A549 (cell line): Measurements from ENCODE around the gene CFAP298. TPM values are rescaled to one million over a fixed set of nuclear protein-coding genes. Genes with fewer than 3 reads are reported as not detected.
A peak's percentile ranks its signal among the peaks of the same experiment; 100 is the strongest.
"Not testable (repeated sequence)": the region's sequence is repeated elsewhere in the genome, so short reads cannot be mapped to it uniquely, and the experiment has no call there.

Experiments
- ATAC-seq, 2 experiments: fragments of 200-7000 bp in 1 of 2; fragments of >200 bp in 1 of 2; cut with Nextera tagmentation in 1 of 2; cut with Tn5 transposase in 1 of 2; 3 replicates each; pipeline versions ENCODE4 v1.8.0 to v1.9.1; 2018 to 2020; ENCODE audit warnings: mild to moderate bottlenecking in 1 of 2, moderate library complexity in 1 of 2
- CTCF ChIA-PET: fragments of 300-600 bp; sonication (Branson Sonifier 250); formaldehyde crosslinking; extraction: SDS; loops from one replicate; lab custom pipeline; 2021; ENCODE audit warnings: antibody characterized with exemption, inconsistent platforms; lab: Yijun Ruan, JAX
- POLR2A ChIA-PET: fragments of 350-600 bp; formaldehyde crosslinking; extraction: SDS; loops from one replicate; lab custom pipeline; 2021; ENCODE audit warnings: antibody characterized with exemption, inconsistent platforms; lab: Yijun Ruan, JAX
- DNase-seq, 2 experiments: peaks; one replicate each; pipeline versions ENCODE4 v3.0.0 to v3.0.0-alpha.2; 2011 to 2016; ENCODE audit warnings: low read depth in 1 of 2, low spot score in 1 of 2
- FAIRE-seq: peaks from 2 replicates; lab custom pipeline; 2011; peaks lifted over from hg19 to GRCh38; lab: Jason Lieb, UNC
- H3K27ac ChIP-seq, 2 experiments: fragments of >200 bp; sonication (Bioruptor Twin); formaldehyde crosslinking; 3 replicates each; pipeline ENCODE4 v1.5.1; 2016 to 2017
- H3K4me1 ChIP-seq: fragments of >200 bp; sonication (Bioruptor Twin); formaldehyde crosslinking; 3 replicates; pipeline ENCODE4 v1.6.1; 2016
- H3K4me2 ChIP-seq: fragments of >200 bp; sonication (Bioruptor Twin); formaldehyde crosslinking; 3 replicates; pipeline ENCODE4 v1.6.1; 2016
- H3K4me3 ChIP-seq: fragments of >200 bp; sonication (Bioruptor Twin); formaldehyde crosslinking; 3 replicates; pipeline ENCODE4 v1.5.1; 2016
- H3K9me3 ChIP-seq: fragments of >200 bp; sonication (Bioruptor Twin); formaldehyde crosslinking; 3 replicates; pipeline ENCODE4 v1.6.1; 2016
- CBX8 ChIP-seq: fragments of 200-600 bp; sonication (generic); IDR thresholded peaks from 2 replicates; pipeline ENCODE4 v1.6.1; 2016
- CHD2 ChIP-seq: fragments of 150-350 bp; IDR thresholded peaks from 2 replicates; pipeline ENCODE4 v1.6.1; 2014; ENCODE audit warnings: low read length; ENCODE audit not compliant: partially characterized antibody
- ESRRA ChIP-seq: fragments of 150-350 bp; IDR thresholded peaks from 2 replicates; pipeline ENCODE4 v1.6.1; 2014; ENCODE audit warnings: mild to moderate bottlenecking, low read length, borderline replicate concordance
- FOXS1 ChIP-seq: fragments of 250-450 bp; sonication (Bioruptor Pico); IDR thresholded peaks from 2 replicates; pipeline ENCODE4 v1.5.0; 2020; ENCODE audit warnings: mild to moderate bottlenecking, moderate library complexity
- HOXB13 ChIP-seq: fragments of 250-450 bp; sonication (Bioruptor Pico); IDR thresholded peaks from 2 replicates; pipeline ENCODE4 v1.5.0; 2020; ENCODE audit warnings: low read depth, mild to moderate bottlenecking, moderate library complexity
- HOXB5 ChIP-seq: fragments of 250-450 bp; sonication (Bioruptor Pico); IDR thresholded peaks from 2 replicates; pipeline ENCODE4 v1.5.0; 2020; ENCODE audit warnings: mild to moderate bottlenecking, moderate library complexity
- JUNB ChIP-seq: fragments of >200 bp; sonication (Bioruptor Twin); formaldehyde crosslinking; IDR thresholded peaks from 2 replicates; pipeline ENCODE4 v1.6.1; 2016
- MAFK ChIP-seq: fragments of 450-650 bp; IDR thresholded peaks from 2 replicates; pipeline ENCODE4 v1.6.1; 2014; ENCODE audit not compliant: partially characterized antibody
- MYC ChIP-seq: IDR thresholded peaks from 2 replicates; pipeline ENCODE4 v1.6.1; 2012; ENCODE audit warnings: mild to moderate bottlenecking, inconsistent platforms, low read length, improper control_type of control experiment, borderline replicate concordance
- NFE2L2 ChIP-seq: fragments of 150-350 bp; conservative IDR thresholded peaks from 2 replicates; pipeline ENCODE4 v1.6.1; 2014; ENCODE audit warnings: low read length
- NPAS2 ChIP-seq: fragments of 250-450 bp; sonication (Bioruptor Pico); IDR thresholded peaks from 2 replicates; pipeline ENCODE4 v1.8.0; 2022; ENCODE audit warnings: mild to moderate bottlenecking, moderate library complexity, borderline replicate concordance
- NR3C1 ChIP-seq: fragments of >200 bp; sonication (Bioruptor Twin); formaldehyde crosslinking; IDR thresholded peaks from 3 replicates; pipeline ENCODE4 v1.6.1; 2017
- PBX3 ChIP-seq: IDR thresholded peaks from 2 replicates; pipeline ENCODE4 v1.6.1; 2012
- PHF8 ChIP-seq: fragments of 200-600 bp; sonication (generic); IDR thresholded peaks from 2 replicates; pipeline ENCODE4 v1.6.1; 2016; ENCODE audit warnings: low read depth, mild to moderate bottlenecking, antibody characterized with exemption, moderate library complexity, borderline replicate concordance
- POLR2AphosphoS2 ChIP-seq: conservative IDR thresholded peaks from 2 replicates; pipeline ENCODE4 v1.6.1; 2012; ENCODE audit warnings: low read length, improper control_type of control experiment, inconsistent platforms
- RCOR1 ChIP-seq: fragments of 150-350 bp; IDR thresholded peaks from 2 replicates; pipeline ENCODE4 v1.6.1; 2014; ENCODE audit warnings: antibody characterized with exemption, low read length, low read depth
- RFX5 ChIP-seq: fragments of 450-650 bp; IDR thresholded peaks from 2 replicates; pipeline ENCODE4 v1.7.1; 2014; ENCODE audit warnings: antibody characterized with exemption, mild to moderate bottlenecking, moderate library complexity
- SREBF2 ChIP-seq: fragments of 450-650 bp; IDR thresholded peaks from 2 replicates; pipeline ENCODE4 v1.6.1; 2014; ENCODE audit warnings: mild to moderate bottlenecking, moderate library complexity
- ZC3H11A ChIP-seq: fragments of 450-650 bp; IDR thresholded peaks from 2 replicates; pipeline ENCODE4 v1.6.1; 2014; ENCODE audit warnings: antibody characterized with exemption, mild to moderate bottlenecking
- ZSCAN20 ChIP-seq: fragments of 250-450 bp; sonication (Bioruptor Pico); IDR thresholded peaks from 2 replicates; pipeline ENCODE4 v1.8.0; 2022; ENCODE audit warnings: mild to moderate bottlenecking, moderate library complexity
- WGBS: methylation state at CpG from one replicate; pipeline ENCODE4 v1.1.6; 2017; ENCODE audit errors: missing lambda C conversion rate; 5-methylcytosine and 5-hydroxymethylcytosine counted together
- polyA plus RNA-seq, 4 experiments: library from polyadenylated mRNA; depleted of rRNA in 3 of 4; stranded (reverse); fragments of >200 nt; fragmentation: RNase III in 1 of 4; extraction: RNeasy Plus Mini Kit Qiagen cat#74134 plus additional on column Dnase treatment in 1 of 4; gene quantifications; 2 replicates in 3 of 4; 3 replicates in 1 of 4; pipeline ENCODE4 v1.2.3, GENCODE V29; 2011 to 2017
- TF ChIP-seq, protein P1 (sequence below): IDR thresholded peaks from 2 replicates; pipeline ENCODE4 v1.6.1; 2012

The CFAP298 gene
- polyA plus RNA-seq, 2 of the 4 experiments (the other 2 are of a cell fraction): 35.6 to 42.3 TPM

GRCh38 chr21:32612999-32613337 is 791 bp upstream of the CFAP298 start:
- Histone ChIP-seq H3K27ac (peak overlapping the region; percentile 89 to 99), H3K4me3 (peak overlapping the region; percentile 54), H3K9me3 (no peaks in the 10 kb centered on the region), H3K4me1 (0 out of 3 replicates have a peak, but pooled peaks cover 8% of the 10 kb centered on the region), H3K4me2 (peak overlapping the region; percentile 82)
- DNase-seq: peak in 1 of 2 experiments; percentile 5
- WGBS: 4% methylated on average over 11 of the region's 15 CpGs
- no peak for FAIRE-seq
- no peak for TF ChIP-seq SREBF2
- TF ChIP-seq PHF8: no peak; the same call in 1 of the 2 replicates
- TF ChIP-seq, protein P1, sequence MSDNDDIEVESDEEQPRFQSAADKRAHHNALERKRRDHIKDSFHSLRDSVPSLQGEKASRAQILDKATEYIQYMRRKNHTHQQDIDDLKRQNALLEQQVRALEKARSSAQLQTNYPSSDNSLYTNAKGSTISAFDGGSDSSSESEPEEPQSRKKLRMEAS: no peak
- no peak for TF ChIP-seq JUNB
- no peak for TF ChIP-seq HOXB13
- TF ChIP-seq PBX3: no peak
- TF ChIP-seq RFX5: no peak
- no peak for TF ChIP-seq FOXS1 (CRISPR knock-in tag)
- TF ChIP-seq NFE2L2: no peak
- no peak for TF ChIP-seq POLR2AphosphoS2
- no peak for TF ChIP-seq NR3C1
- no peak for TF ChIP-seq RCOR1
- no peak for TF ChIP-seq MYC
- ChIA-PET POLR2A (no interaction called here), CTCF (interaction anchor here (1.2 to 1.4 kb wide), 2 partner anchors 12 to 13 kb away, joined by 3 to 7 read pairs; no protein-coding TSS in a partner anchor)
- peak; percentile 55 to 56; a peak in 5 of 6 replicates for ATAC-seq

GRCh38 chr21:32611471-32611997 is 643 bp downstream of the CFAP298 start:
- ChIA-PET CTCF (interaction anchor here (1.3 to 3.5 kb wide), 2 partner anchors 10 to 209 kb away, joined by 5 to 16 read pairs; no protein-coding TSS in a partner anchor), POLR2A (interaction anchor here (1.5 kb wide), 1 partner anchor 11 kb away, joined by 8 read pairs; no protein-coding TSS in a partner anchor)
- Histone ChIP-seq H3K4me2 (peak overlapping the region; percentile 85), H3K9me3 (no peaks in the 10 kb centered on the region)
- DNase-seq: peak in 1 of 2 experiments; percentile 7
- TF ChIP-seq CBX8: no peak
- TF ChIP-seq CHD2: no peak
- no peak for TF ChIP-seq ZC3H11A
- TF ChIP-seq ZSCAN20 (CRISPR knock-in tag): no peak
- TF ChIP-seq JUNB: no peak
- TF ChIP-seq RFX5: no peak
- no peak for TF ChIP-seq NPAS2 (CRISPR knock-in tag)
- TF ChIP-seq, all 56 proteins: peak for 0
- WGBS: 1% methylated on average over 27 of the region's 28 CpGs
- Histone ChIP-seq H3K4me3 (peak overlapping the region; percentile 54), H3K27ac (peak overlapping the region; percentile 89 to 99), H3K4me1 (0 out of 3 replicates have a peak, but pooled peaks cover 8% of the 10 kb centered on the region)
- FAIRE-seq (no peak), ATAC-seq (peak; percentile 7 to 39; a peak in 3 of 6 replicates)

DNA sequence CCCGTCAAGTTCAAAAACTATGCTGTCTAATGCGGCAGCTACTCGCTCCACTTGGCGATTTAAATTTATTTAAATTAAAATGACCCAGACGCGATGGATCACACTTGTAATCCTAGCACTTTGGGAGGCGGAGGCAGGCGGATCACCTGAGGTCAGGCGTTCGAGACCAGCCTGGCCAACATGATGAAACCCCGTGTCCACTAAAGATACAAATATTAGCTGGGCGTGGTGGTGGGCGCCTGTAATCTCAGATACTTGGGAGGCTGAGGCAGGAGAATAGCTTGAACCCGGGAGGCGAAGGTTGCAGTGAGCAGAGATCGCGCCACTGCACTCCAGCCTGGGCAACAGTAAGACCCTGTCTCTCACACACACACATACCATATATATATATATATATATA is 1.2 kb downstream of the CFAP298 start:
- DNase-seq, H3K4me1 ChIP-seq, ATAC-seq, H3K9me3 ChIP-seq, FAIRE-seq: not testable (repeated sequence)
- CTCF ChIA-PET: interaction anchor here (3.5 kb wide), 1 partner anchor 10 kb away, joined by 16 read pairs; no protein-coding TSS in a partner anchor
- 68% methylated on average over 17 of the region's 17 CpGs for WGBS
- Histone ChIP-seq H3K4me3 (peak overlapping the region; percentile 54), H3K27ac (peak overlapping the region; percentile 89 to 99; a peak in 4 of 6 replicates), H3K4me2 (peak overlapping the region; percentile 85)
- POLR2A ChIA-PET: interaction anchor here (1.5 kb wide), 1 partner anchor 10 kb away, joined by 8 read pairs; no protein-coding TSS in a partner anchor

- WGBS: 92% methylated on average over 5 of the region's 5 CpGs
- Histone ChIP-seq H3K4me2 (no peak overlapping the region), H3K27ac (no peak overlapping the region), H3K9me3 (no peaks in the 10 kb centered on the region), H3K4me1 (0 out of 3 replicates have a peak, but pooled peaks cover 8% of the 10 kb centered on the region), H3K4me3 (no peak overlapping the region)
- TF ChIP-seq, protein P1: no peak
- TF ChIP-seq ESRRA (no peak), FOXS1 (CRISPR knock-in tag) (no peak), HOXB5 (no peak), MAFK (no peak)
- ATAC-seq (no peak), DNase-seq (no peak), FAIRE-seq (no peak)
- ChIA-PET POLR2A (no interaction called here), CTCF (interaction anchor here (1.0 to 3.5 kb wide), 5 partner anchors 8 to 202 kb away, joined by 3 to 16 read pairs (median 6); no protein-coding TSS in a partner anchor)
Observed at GRCh38 chr21:32608851-32609250, 3.3 kb downstream of the CFAP298 start.
